ENCODE results near the gene PCID2.
A peak's percentile ranks its signal among the peaks of the same experiment; 100 is the strongest.

The PCID2 gene

GRCh38 chr13:113196970-113197737 is 11.3 kb downstream of the PCID2 start:
- no peak for DNase-seq (ENCODE audit: low read depth)
- H3K4me3 ChIP-seq (ENCODE audit: low read depth, low read length), result no peak overlapping the region
- TF ChIP-seq CTCF (IDR thresholded peaks at IDR 0.05; ENCODE audit: low read depth, low read length), result no peak
- no peak for TF ChIP-seq MYC (IDR thresholded peaks at IDR 0.05; ENCODE audit: low read depth, low read length)

GRCh38 chr13:113195360-113195759 is 13.1 kb downstream of the PCID2 start:
- no peak overlapping the region for H3K4me3 ChIP-seq (ENCODE audit: low read depth, low read length)
- DNase-seq (ENCODE audit: low read depth), result no peak
- TF ChIP-seq CTCF (IDR thresholded peaks at IDR 0.05; ENCODE audit: low read depth, low read length) (no peak), POLR2A (IDR thresholded peaks at IDR 0.05; ENCODE audit: extremely low read depth, insufficient read length) (no peak), MYC (IDR thresholded peaks at IDR 0.05; ENCODE audit: low read depth, low read length) (no peak), MAX (IDR thresholded peaks at IDR 0.05; ENCODE audit: low read depth, low read length) (no peak)

GRCh38 chr13:113192902-113193301 is 15.6 kb downstream of the PCID2 start:
- TF ChIP-seq CTCF (IDR thresholded peaks at IDR 0.05; ENCODE audit: low read depth, low read length) (no peak), MYC (IDR thresholded peaks at IDR 0.05; ENCODE audit: low read depth, low read length) (no peak), MAX (IDR thresholded peaks at IDR 0.05; ENCODE audit: low read depth, low read length) (no peak), POLR2A (IDR thresholded peaks at IDR 0.05; ENCODE audit: extremely low read depth, insufficient read length) (no peak)
- H3K4me3 ChIP-seq (ENCODE audit: low read depth, low read length), result no peak overlapping the region
- DNase-seq (ENCODE audit: low read depth), result peak; percentile 40

GRCh38 chr13:113192279-113192678 is 16.2 kb downstream of the PCID2 start:
- TF ChIP-seq MAX (IDR thresholded peaks at IDR 0.05; ENCODE audit: low read depth, low read length) (no peak), POLR2A (IDR thresholded peaks at IDR 0.05; ENCODE audit: extremely low read depth, insufficient read length) (no peak), MYC (IDR thresholded peaks at IDR 0.05; ENCODE audit: low read depth, low read length) (no peak), CTCF (IDR thresholded peaks at IDR 0.05; ENCODE audit: low read depth, low read length) (no peak)
- no peak overlapping the region for H3K4me3 ChIP-seq (ENCODE audit: low read depth, low read length)
- DNase-seq (ENCODE audit: low read depth), result no peak

- no peak overlapping the region for H3K4me3 ChIP-seq (ENCODE audit: low read depth, low read length)
- no peak for TF ChIP-seq CTCF (IDR thresholded peaks at IDR 0.05; ENCODE audit: low read depth, low read length)
- no peak for TF ChIP-seq POLR2A (IDR thresholded peaks at IDR 0.05; ENCODE audit: extremely low read depth, insufficient read length)
- no peak for TF ChIP-seq MAX (IDR thresholded peaks at IDR 0.05; ENCODE audit: low read depth, low read length)
- DNase-seq (ENCODE audit: low read depth), result no peak
These were observed 18.3 kb downstream of the PCID2 start for GRCh38 chr13:113190181-113190580.
